Measurements from ENCODE around the gene AMHR2. TPM values are rescaled to one million over a fixed set of nuclear protein-coding genes. Genes with fewer than 3 reads are reported as not detected.
A peak's percentile ranks its signal among the peaks of the same experiment; 100 is the strongest.

AMHR2 gene
- polyA plus RNA-seq, 1 donor (not counting 4 experiments of a cell fraction or from before 2014, with no cell fraction given), result 0.04 TPM

DNA sequence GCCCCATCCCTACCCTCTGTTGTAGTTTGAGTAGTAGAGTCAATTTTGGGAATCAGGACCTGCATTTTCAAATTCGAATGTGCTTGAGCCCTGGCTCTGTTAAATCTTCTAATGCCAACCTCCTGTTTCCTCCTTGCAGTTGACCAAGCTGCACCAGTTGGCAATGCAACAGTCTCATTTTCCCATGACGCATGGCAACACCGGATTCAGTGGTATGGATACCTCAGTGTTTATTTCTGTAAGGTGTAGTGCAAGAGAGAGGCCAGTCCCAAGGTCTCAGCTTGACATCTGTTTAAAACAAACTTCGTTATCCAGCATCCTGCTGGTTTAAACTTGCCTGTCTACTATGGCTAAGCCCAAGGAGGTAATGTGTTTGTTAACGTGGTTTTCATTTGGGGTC is 43.4 kb downstream of the AMHR2 start:
- peaks cover 74% of the 10 kb centered on the region for H3K79me2 ChIP-seq (ENCODE audit: control insufficient read depth, insufficient read depth, low read length)

DNA sequence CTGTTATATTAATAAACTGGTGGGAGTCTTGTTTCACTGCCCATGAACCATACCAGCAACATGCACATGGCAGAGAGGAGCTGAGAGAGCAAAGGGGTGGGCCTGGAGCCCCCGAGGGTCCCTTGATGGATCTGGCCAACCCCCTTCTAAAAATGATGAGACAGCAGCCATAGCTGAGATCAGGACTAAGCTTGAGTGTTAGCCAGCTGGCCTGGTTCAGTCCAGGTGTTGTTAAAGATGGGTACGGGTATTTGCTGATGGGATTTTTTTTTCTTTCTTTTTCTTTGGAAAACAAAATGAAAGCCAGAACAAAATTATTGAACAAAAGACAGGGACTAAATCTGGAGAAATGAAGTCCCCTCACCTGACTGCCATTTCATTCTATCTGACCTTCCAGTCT is 44.2 kb downstream of the AMHR2 start:
- H3K79me2 ChIP-seq (ENCODE audit: control insufficient read depth, insufficient read depth, low read length), result peaks cover 74% of the 10 kb centered on the region
- H3K9me3 ChIP-seq (ENCODE audit: control insufficient read depth, low read depth, low read length), result no peaks in the 10 kb centered on the region
- H3K9ac ChIP-seq (ENCODE audit: control insufficient read depth, extremely low read depth, insufficient read depth, low read length), result no peak overlapping the region
- FAIRE-seq, result no peak
- H2AFZ ChIP-seq (ENCODE audit: control insufficient read depth, low read length), result no peak overlapping the region
- H3K36me3 ChIP-seq (ENCODE audit: control insufficient read depth in 2 of 2, extremely low read depth in 1 of 2, insufficient read depth in 2 of 2, low read length in 2 of 2), result peaks cover 61 to 78% of the 10 kb centered on the region in 2 experiments
- no peak overlapping the region for H3K4me3 ChIP-seq (ENCODE audit: control insufficient read depth in 2 of 3, extremely low read depth in 1 of 3, insufficient read depth in 2 of 3, low read depth in 1 of 3, low read length in 3 of 3)
- H3K27me3 ChIP-seq (ENCODE audit: control insufficient read depth, extremely low read depth, insufficient read depth, low read length), result no peaks in the 10 kb centered on the region
- no peaks in the 10 kb centered on the region for H3K9me1 ChIP-seq (ENCODE audit: control insufficient read depth, extremely low read depth, insufficient read depth, low read length)
- H3K27ac ChIP-seq (ENCODE audit: control insufficient read depth, insufficient read depth, low read length), result no peak overlapping the region
- TF ChIP-seq, protein P1, sequence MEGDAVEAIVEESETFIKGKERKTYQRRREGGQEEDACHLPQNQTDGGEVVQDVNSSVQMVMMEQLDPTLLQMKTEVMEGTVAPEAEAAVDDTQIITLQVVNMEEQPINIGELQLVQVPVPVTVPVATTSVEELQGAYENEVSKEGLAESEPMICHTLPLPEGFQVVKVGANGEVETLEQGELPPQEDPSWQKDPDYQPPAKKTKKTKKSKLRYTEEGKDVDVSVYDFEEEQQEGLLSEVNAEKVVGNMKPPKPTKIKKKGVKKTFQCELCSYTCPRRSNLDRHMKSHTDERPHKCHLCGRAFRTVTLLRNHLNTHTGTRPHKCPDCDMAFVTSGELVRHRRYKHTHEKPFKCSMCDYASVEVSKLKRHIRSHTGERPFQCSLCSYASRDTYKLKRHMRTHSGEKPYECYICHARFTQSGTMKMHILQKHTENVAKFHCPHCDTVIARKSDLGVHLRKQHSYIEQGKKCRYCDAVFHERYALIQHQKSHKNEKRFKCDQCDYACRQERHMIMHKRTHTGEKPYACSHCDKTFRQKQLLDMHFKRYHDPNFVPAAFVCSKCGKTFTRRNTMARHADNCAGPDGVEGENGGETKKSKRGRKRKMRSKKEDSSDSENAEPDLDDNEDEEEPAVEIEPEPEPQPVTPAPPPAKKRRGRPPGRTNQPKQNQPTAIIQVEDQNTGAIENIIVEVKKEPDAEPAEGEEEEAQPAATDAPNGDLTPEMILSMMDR (optimal IDR thresholded peaks at IDR 0.05 in 1 of 3, IDR thresholded peaks at IDR 0.05 in 1 of 3, conservative IDR thresholded peaks at IDR 0.05 in 1 of 3; ENCODE audit: extremely low read depth in 1 of 3, insufficient read depth in 2 of 3, low read length in 3 of 3), result no peak
- TF ChIP-seq EZH2 (IDR thresholded peaks at IDR 0.05; ENCODE audit: low read length), result no peak
- peaks cover 26% of the 10 kb centered on the region for H4K20me1 ChIP-seq (ENCODE audit: control insufficient read depth, extremely low read depth, insufficient read depth, low read length)
- dilution Hi-C loops (cut with MboI; ENCODE audit: extremely low pct_ligation_motif_present, low sequenced_read_pairs), result no loop called here
- no peak for DNase-seq (ENCODE audit: low read depth, low spot score)
- H3K4me1 ChIP-seq (ENCODE audit: control insufficient read depth, extremely low read depth, insufficient read depth, low read length), result no peaks in the 10 kb centered on the region
- H3K4me2 ChIP-seq (ENCODE audit: control insufficient read depth, extremely low read depth, insufficient read depth, low read depth, low read length), result no peak overlapping the region

More for the DNA sequence above, 43.4 kb downstream of the AMHR2 start:
- H4K20me1 ChIP-seq (ENCODE audit: control insufficient read depth, extremely low read depth, insufficient read depth, low read length), result peaks cover 20% of the 10 kb centered on the region
- H3K9me3 ChIP-seq (ENCODE audit: control insufficient read depth, low read depth, low read length), result no peaks in the 10 kb centered on the region
- TF ChIP-seq, protein P1 (optimal IDR thresholded peaks at IDR 0.05 in 1 of 3, IDR thresholded peaks at IDR 0.05 in 1 of 3, conservative IDR thresholded peaks at IDR 0.05 in 1 of 3; ENCODE audit: extremely low read depth in 1 of 3, insufficient read depth in 2 of 3, low read length in 3 of 3), result no peak
- TF ChIP-seq EZH2 (IDR thresholded peaks at IDR 0.05; ENCODE audit: low read length), result no peak
- no peak overlapping the region for H2AFZ ChIP-seq (ENCODE audit: control insufficient read depth, low read length)
- no peak overlapping the region for H3K4me3 ChIP-seq (ENCODE audit: control insufficient read depth in 2 of 3, extremely low read depth in 1 of 3, insufficient read depth in 2 of 3, low read depth in 1 of 3, low read length in 3 of 3)
- no peaks in the 10 kb centered on the region for H3K9me1 ChIP-seq (ENCODE audit: control insufficient read depth, extremely low read depth, insufficient read depth, low read length)
- peak overlapping the region; percentile 28 for H3K27ac ChIP-seq (ENCODE audit: control insufficient read depth, insufficient read depth, low read length)
- no peak for FAIRE-seq
- H3K27me3 ChIP-seq (ENCODE audit: control insufficient read depth, extremely low read depth, insufficient read depth, low read length), result no peaks in the 10 kb centered on the region
- dilution Hi-C loops (cut with MboI; ENCODE audit: extremely low pct_ligation_motif_present, low sequenced_read_pairs), result no loop called here
- H3K9ac ChIP-seq (ENCODE audit: control insufficient read depth, extremely low read depth, insufficient read depth, low read length), result no peak overlapping the region
- DNase-seq (ENCODE audit: low read depth, low spot score), result no peak
- no peaks in the 10 kb centered on the region for H3K4me1 ChIP-seq (ENCODE audit: control insufficient read depth, extremely low read depth, insufficient read depth, low read length)
- no peak overlapping the region for H3K4me2 ChIP-seq (ENCODE audit: control insufficient read depth, extremely low read depth, insufficient read depth, low read depth, low read length)
- peaks cover 64 to 79% of the 10 kb centered on the region in 2 experiments for H3K36me3 ChIP-seq (ENCODE audit: control insufficient read depth in 2 of 2, extremely low read depth in 1 of 2, insufficient read depth in 2 of 2, low read length in 2 of 2)

Data from keratinocyte (primary cell).